Osteocyte (in vitro differentiated cells): Measurements from ENCODE around the gene NFASC. TPM values are rescaled to one million over a fixed set of nuclear protein-coding genes. Genes with fewer than 3 reads are reported as not detected.

Experiments used
- DNase-seq: peaks from one replicate; pipeline ENCODE4 v3.0.0; 2021; ENCODE audit warnings: mixed read lengths; ENCODE audit not compliant: unreplicated experiment; ENCODE audit errors: extremely low spot score
- H3K27ac Mint-ChIP-seq: one replicate; pipeline ENCODE4 v1.8.0; 2021; ENCODE audit warnings: mild to moderate bottlenecking, mixed read lengths; ENCODE audit not compliant: unreplicated experiment
- H3K27me3 Mint-ChIP-seq: one replicate; pipeline ENCODE4 v1.8.0; 2021; ENCODE audit warnings: mixed read lengths; ENCODE audit not compliant: unreplicated experiment
- H3K36me3 Mint-ChIP-seq: one replicate; pipeline ENCODE4 v1.8.0; 2021; ENCODE audit warnings: mixed read lengths; ENCODE audit not compliant: unreplicated experiment
- H3K4me1 Mint-ChIP-seq: one replicate; pipeline ENCODE4 v1.8.0; 2021; ENCODE audit warnings: mixed read lengths; ENCODE audit not compliant: unreplicated experiment
- H3K4me3 Mint-ChIP-seq: one replicate; pipeline ENCODE4 v1.8.0; 2021; ENCODE audit warnings: mild to moderate bottlenecking, moderate library complexity, mixed read lengths; ENCODE audit not compliant: unreplicated experiment
- H3K9me3 Mint-ChIP-seq: one replicate; pipeline ENCODE4 v1.8.0; 2021; ENCODE audit warnings: mixed read lengths; ENCODE audit not compliant: unreplicated experiment
- total RNA-seq: library from RNA; stranded (reverse); gene quantifications from 2 replicates; pipeline ENCODE4 v1.2.1, GENCODE V29; 2021
- TF ChIP-seq, protein P1 (sequence below): fragments of 200-600 bp; sonication (generic); IDR thresholded peaks from 2 replicates; pipeline ENCODE4 v1.5.0; 2021; ENCODE audit warnings: antibody characterized with exemption, mild to moderate bottlenecking, moderate library complexity

NFASC gene
- total RNA-seq, 1 donor from 2014 or later, result not detected

DNA sequence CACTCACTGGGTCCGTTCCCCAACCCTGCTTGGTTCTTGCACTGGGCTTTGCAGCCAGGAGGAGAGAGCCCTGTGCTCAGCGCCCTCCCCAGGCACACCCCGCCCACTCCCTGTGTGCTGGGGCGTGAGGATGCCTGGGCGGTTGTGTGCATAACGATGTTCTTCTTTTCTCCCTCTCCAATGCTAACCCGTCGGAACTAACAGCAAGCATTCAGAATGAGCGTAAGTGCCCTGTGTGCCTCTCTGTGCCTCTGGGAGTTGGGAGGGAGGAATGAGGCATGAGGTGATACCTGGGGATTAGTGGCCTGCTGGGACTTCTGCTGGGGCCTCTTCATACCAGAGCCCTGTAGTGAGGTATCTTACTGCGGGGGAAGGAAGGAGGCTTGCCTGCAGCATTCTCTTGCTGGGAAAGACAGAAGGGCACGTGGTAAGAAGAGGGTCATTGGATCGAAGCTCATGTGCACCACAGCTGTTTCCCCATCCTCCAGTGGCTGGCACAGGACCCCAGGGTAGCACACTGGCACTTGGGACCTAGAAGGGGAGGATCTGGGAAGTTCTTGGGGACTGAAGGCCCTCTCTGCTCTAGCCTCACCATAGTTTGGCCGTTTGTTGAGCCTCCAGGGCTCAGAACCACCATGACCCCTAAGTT is 79.8 kb downstream of the NFASC start:
- H3K9me3 Mint-ChIP-seq, result no peaks in the 10 kb centered on the region
- no peak overlapping the region for H3K27ac Mint-ChIP-seq
- H3K4me3 Mint-ChIP-seq, result no peak overlapping the region
- H3K36me3 Mint-ChIP-seq, result no peaks in the 10 kb centered on the region
- TF ChIP-seq, protein P1, sequence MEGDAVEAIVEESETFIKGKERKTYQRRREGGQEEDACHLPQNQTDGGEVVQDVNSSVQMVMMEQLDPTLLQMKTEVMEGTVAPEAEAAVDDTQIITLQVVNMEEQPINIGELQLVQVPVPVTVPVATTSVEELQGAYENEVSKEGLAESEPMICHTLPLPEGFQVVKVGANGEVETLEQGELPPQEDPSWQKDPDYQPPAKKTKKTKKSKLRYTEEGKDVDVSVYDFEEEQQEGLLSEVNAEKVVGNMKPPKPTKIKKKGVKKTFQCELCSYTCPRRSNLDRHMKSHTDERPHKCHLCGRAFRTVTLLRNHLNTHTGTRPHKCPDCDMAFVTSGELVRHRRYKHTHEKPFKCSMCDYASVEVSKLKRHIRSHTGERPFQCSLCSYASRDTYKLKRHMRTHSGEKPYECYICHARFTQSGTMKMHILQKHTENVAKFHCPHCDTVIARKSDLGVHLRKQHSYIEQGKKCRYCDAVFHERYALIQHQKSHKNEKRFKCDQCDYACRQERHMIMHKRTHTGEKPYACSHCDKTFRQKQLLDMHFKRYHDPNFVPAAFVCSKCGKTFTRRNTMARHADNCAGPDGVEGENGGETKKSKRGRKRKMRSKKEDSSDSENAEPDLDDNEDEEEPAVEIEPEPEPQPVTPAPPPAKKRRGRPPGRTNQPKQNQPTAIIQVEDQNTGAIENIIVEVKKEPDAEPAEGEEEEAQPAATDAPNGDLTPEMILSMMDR, result no peak
- H3K4me1 Mint-ChIP-seq, result no peaks in the 10 kb centered on the region
- H3K27me3 Mint-ChIP-seq, result peaks cover 36% of the 10 kb centered on the region
- no peak for DNase-seq

DNA sequence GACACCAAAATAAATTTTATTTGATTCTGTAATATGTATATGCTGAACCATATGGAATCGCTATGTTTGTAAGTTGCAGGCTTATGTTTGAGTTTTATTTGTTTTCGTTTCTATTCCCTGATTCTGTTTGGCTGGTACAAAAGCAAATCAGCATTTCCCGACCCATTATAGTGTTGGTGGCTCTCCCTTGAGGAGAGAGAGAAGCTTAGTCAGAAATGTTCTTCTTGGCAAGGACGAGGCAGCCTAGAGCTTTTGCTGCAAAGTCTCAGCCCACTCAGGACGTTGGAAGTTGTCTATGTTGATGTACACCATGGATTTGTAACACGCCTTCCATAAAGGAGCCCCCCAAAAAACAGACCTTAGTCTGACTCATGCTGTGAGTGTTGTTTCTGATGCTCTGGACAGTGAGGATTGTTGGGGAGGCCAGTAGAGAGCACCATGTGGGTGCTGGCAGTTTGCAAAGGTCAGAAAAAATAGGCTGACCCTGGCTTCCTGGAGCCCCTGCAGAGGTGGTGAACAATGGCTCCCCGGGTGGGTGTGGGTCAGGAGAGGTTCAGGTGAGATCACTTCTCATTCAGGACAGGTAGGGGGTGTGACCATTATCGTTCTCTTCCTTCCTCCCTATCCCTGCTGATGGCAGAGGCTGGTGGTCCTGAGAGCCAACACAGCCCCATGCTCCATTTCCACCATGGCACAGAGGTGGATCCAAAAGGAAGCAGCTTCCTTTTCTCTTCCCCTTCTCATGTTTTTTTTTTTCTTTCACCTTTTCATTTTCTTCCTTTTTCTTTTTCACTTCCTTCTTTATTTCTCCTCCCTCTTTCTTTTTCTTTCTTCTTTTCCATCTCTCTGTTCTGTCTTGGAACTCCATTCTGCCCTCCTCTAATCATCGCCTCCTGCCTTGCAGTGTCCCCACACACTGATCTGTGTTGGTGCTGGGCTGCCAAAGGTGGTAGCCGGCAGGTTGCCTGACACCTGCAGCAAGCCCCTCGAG is 88.0 kb downstream of the NFASC start:
- H3K36me3 Mint-ChIP-seq, result no peaks in the 10 kb centered on the region
- TF ChIP-seq, protein P1, result no peak
- no peaks in the 10 kb centered on the region for H3K9me3 Mint-ChIP-seq
- no peaks in the 10 kb centered on the region for H3K4me1 Mint-ChIP-seq
- peaks cover 67% of the 10 kb centered on the region for H3K27me3 Mint-ChIP-seq
- no peak for DNase-seq
- no peak overlapping the region for H3K27ac Mint-ChIP-seq
- H3K4me3 Mint-ChIP-seq, result no peak overlapping the region

DNA sequence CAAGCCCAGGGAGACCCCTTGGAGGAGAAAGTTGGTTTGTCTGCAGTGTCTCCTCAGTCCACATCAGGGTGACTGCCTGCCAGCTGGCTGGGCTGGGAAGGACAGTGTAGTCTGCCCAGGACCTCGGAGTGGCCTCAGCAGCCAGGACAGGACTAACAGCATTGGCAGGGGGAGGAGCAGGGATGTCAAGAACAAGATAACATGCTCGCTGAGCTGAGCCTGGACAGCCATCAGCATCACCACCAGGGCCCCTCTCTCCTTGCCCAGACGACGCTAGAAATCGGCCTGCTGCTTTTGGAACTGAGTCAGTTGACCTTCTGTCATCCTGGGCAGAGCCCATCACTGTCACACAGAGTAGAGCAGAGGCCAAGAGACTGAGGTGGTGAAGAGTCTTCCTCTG is 88.7 kb downstream of the NFASC start:
- Mint-ChIP-seq H3K9me3 (no peaks in the 10 kb centered on the region), H3K4me1 (no peaks in the 10 kb centered on the region), H3K27ac (no peak overlapping the region), H3K36me3 (no peaks in the 10 kb centered on the region), H3K27me3 (peaks cover 74% of the 10 kb centered on the region), H3K4me3 (no peak overlapping the region)
- TF ChIP-seq, protein P1, result no peak
- no peak for DNase-seq

DNA sequence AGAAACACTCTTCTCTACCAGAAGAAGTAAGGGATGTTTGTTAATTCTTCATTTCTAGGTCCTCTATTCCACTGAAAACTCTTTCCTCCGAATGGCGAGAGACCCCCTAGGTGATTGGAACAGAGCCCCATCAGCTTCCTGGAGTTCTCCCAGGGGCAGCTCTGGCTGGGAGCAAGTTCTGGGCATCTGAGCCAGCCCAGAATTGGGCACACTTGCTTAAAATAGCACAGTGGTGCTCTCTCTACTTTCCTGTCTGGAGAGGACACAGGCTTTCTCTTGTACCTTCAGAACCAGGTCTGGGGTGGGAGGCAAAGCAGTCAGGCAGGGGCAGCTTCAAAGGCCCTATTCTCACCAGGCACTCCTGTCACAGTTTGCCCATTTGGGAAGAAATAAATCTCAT is 89.2 kb downstream of the NFASC start:
- TF ChIP-seq, protein P1, result no peak
- Mint-ChIP-seq H3K4me1 (no peaks in the 10 kb centered on the region), H3K36me3 (no peaks in the 10 kb centered on the region), H3K4me3 (no peak overlapping the region), H3K27ac (no peak overlapping the region), H3K27me3 (peaks cover 76% of the 10 kb centered on the region), H3K9me3 (no peaks in the 10 kb centered on the region)
- DNase-seq, result no peak
